Subcutaneous abdominal adipose tissue (tissue), 5 donors: Measurements from ENCODE around the gene TPST2.

Experiments
- H3K27ac ChIP-seq: one replicate; pipeline ENCODE4 v1.7.0; 2013; ENCODE audit warnings: low read depth, mild to moderate bottlenecking, inconsistent platforms, low read length, moderate library complexity
- H3K27me3 ChIP-seq, 5 donors: one replicate each; pipeline ENCODE4 v1.7.0; 2013; ENCODE audit warnings: low read length in 5 of 5, inconsistent platforms in 1 of 5; ENCODE audit not compliant: control insufficient read depth in 5 of 5, insufficient read depth in 4 of 5
- H3K36me3 ChIP-seq, 5 donors: one replicate each; pipeline ENCODE4 v1.7.0; 2013; ENCODE audit warnings: low read length in 5 of 5; ENCODE audit not compliant: control insufficient read depth in 5 of 5, insufficient read depth in 5 of 5
- H3K4me1 ChIP-seq, 5 donors: one replicate each; pipeline ENCODE4 v1.7.0; 2013; ENCODE audit warnings: low read length in 5 of 5, mild to moderate bottlenecking in 3 of 5, moderate library complexity in 1 of 5; ENCODE audit not compliant: control insufficient read depth in 5 of 5, insufficient read depth in 5 of 5
- H3K4me3 ChIP-seq, 5 donors: one replicate each; pipeline ENCODE4 v1.7.0; 2013; ENCODE audit warnings: low read length in 5 of 5, low read depth in 1 of 5
- H3K9ac ChIP-seq, 5 donors: one replicate each; pipeline ENCODE4 v1.7.0; 2013; ENCODE audit warnings: low read length in 5 of 5, mild to moderate bottlenecking in 4 of 5, moderate library complexity in 3 of 5
- H3K9me3 ChIP-seq, 5 donors: one replicate each; pipeline ENCODE4 v1.7.0; 2013; ENCODE audit warnings: low read length in 5 of 5; ENCODE audit not compliant: control insufficient read depth in 5 of 5
- donor health status: healthy.
- donor health status: healthy.
- donor health status: healthy.
- donor health status: healthy.
- donor health status: healthy.

TPST2 gene

DNA sequence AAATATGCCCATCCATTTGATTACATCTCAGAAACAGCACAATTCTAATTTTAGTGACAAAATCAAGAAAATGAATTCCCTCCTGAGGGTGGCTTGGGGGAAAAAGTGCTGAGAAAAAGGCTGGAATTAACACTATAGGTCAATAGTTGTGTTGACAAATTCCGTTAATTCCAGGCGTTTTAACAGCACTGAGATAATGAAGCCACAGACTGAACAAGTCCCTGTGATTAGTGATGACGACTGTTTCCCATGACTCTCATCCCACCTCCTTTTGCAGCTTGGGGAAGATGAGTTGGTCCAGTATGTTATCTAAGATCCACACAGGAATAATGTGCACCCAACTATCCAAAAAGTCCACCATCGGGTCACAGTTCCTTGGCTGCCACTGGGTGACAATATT lies 93.5 kb downstream of the TPST2 start:
- Histone ChIP-seq H3K9ac (no peak overlapping the region), H3K4me3 (no peak overlapping the region), H3K4me1 (no peaks in the 10 kb centered on the region), H3K27ac (no peak overlapping the region), H3K9me3 (no peaks in the 10 kb centered on the region), H3K27me3 (no peaks in the 10 kb centered on the region), H3K36me3 (peaks cover 32 to 96% (median 78%) of the 10 kb centered on the region in 5 donors)

- peaks cover 35 to 97% (median 80%) of the 10 kb centered on the region in 5 donors for H3K36me3 ChIP-seq
- H3K4me3 ChIP-seq, result no peak overlapping the region
- no peaks in the 10 kb centered on the region for H3K27me3 ChIP-seq
- H3K9ac ChIP-seq, result no peak overlapping the region
- H3K9me3 ChIP-seq, result no peaks in the 10 kb centered on the region
- H3K4me1 ChIP-seq, result no peaks in the 10 kb centered on the region
- no peak overlapping the region for H3K27ac ChIP-seq
Measured at GRCh38 chr22:26494506-26494905, 95.4 kb downstream of the TPST2 start.

DNA sequence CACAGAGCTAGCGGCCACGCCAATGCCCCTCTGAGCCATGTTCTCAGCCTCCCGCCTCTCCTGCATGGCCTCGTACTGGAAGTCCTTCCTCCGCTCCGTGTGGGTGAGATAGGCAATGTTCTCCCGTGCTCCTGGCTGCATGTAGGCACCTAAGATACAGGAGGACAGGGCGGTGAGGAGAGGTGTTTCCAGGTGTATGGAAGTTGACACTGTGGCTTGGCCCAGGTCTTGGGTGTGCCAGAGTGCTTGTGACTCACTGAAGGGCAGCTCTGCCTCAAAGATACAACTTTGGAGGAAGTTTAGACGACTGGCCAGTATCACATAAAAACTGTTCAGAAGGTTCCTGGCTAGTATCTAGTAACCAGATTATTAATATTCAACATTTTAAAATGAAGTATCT lies 97.7 kb downstream of the TPST2 start:
- Histone ChIP-seq H3K27ac (no peak overlapping the region), H3K9me3 (no peaks in the 10 kb centered on the region), H3K36me3 (peaks cover 45 to 96% (median 88%) of the 10 kb centered on the region in 5 donors), H3K9ac (no peak overlapping the region), H3K4me3 (no peak overlapping the region), H3K4me1 (no peaks in the 10 kb centered on the region), H3K27me3 (no peaks in the 10 kb centered on the region)

DNA sequence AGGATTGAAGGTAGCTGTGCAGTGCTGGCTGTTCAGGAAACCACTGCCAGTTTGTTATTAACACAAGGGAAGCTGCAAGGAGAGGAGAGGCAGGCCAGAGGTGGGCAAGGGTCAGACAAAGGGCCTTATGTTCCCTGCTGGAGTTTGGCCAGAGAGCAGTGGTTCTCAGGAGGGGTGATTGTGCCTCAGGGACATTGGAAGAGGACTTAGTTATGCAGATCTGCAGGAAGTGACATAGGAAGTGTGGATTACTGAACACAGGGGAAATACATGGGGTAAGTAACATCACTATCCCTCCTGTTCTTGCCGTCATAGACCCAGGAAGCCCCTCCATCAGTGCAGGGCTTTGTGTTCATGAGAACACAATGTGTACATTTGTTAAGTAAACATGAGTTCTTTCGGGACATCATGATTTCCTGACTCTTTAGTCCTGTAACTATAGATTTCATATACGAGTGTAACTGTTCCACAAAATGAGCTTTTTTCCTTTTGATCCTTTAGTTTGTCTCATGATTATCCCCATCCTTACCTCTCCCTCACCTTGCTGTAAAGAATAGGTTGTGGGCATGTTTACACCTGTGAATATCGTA lies 100.4 kb downstream of the TPST2 start:
- Histone ChIP-seq H3K27me3 (no peaks in the 10 kb centered on the region), H3K4me1 (peaks cover 3 to 12% (median 7%) of the 10 kb centered on the region in 5 donors), H3K9me3 (no peaks in the 10 kb centered on the region), H3K9ac (no peak overlapping the region), H3K4me3 (no peak overlapping the region), H3K27ac (no peak overlapping the region), H3K36me3 (peaks cover 35 to 78% (median 66%) of the 10 kb centered on the region in 5 donors)

DNA sequence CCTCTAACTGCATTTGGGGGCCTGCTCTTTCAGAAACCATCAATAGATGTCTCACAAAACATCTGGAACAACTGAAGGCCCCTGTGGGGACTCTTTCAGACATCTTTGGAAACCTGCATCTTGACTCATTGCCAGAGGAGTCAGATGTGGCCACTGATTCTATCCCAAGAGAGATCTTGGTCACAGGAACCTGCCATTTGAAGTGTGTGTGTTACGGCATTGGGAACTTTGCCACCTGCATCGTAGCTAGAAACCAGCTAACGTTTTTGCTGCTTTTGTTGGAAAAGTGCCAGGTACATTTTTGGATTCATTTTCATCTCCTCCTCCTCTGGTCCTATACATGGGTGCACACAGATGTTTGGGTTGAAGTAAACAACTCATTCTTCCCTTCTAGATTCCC lies 101.9 kb downstream of the TPST2 start:
- peaks cover 27 to 62% (median 51%) of the 10 kb centered on the region in 5 donors for H3K36me3 ChIP-seq
- no peak overlapping the region for H3K9ac ChIP-seq
- H3K4me3 ChIP-seq, result no peak overlapping the region
- peaks cover 6 to 21% (median 17%) of the 10 kb centered on the region in 5 donors for H3K4me1 ChIP-seq
- no peaks in the 10 kb centered on the region for H3K27me3 ChIP-seq
- H3K27ac ChIP-seq, result no peak overlapping the region
- no peaks in the 10 kb centered on the region for H3K9me3 ChIP-seq

DNA sequence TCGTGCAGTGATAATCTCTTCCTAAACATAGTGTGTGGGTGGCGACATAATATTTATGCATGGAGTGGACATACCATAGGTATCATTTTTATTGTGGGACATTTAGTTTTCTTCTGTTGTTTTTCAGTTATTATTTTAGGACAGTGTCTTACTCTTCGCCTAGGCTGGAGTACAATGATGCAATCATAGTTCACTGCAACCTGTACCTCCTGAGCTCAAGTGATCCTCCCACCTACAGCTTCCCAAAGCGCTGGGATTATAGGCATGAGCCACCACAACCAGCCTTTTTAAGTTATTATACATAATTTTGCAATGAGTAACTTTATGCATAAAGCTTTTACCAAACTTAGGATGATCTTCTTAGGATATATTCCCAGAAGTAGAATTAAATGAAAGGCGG lies 103.5 kb downstream of the TPST2 start:
- no peak overlapping the region for H3K27ac ChIP-seq

GRCh38 chr22:26485806-26486390 lies 104.0 kb downstream of the TPST2 start:
- Histone ChIP-seq H3K9me3 (no peaks in the 10 kb centered on the region), H3K27ac (no peak overlapping the region), H3K4me1 (peaks cover 9 to 42% (median 34%) of the 10 kb centered on the region in 5 donors), H3K4me3 (no peak overlapping the region), H3K9ac (no peak overlapping the region), H3K27me3 (no peaks in the 10 kb centered on the region), H3K36me3 (peaks cover 19 to 43% (median 35%) of the 10 kb centered on the region in 5 donors)

More for the DNA sequence above, 103.5 kb downstream of the TPST2 start:
- Histone ChIP-seq H3K4me3 (no peak overlapping the region), H3K9ac (no peak overlapping the region), H3K9me3 (no peaks in the 10 kb centered on the region), H3K36me3 (peaks cover 24 to 46% (median 39%) of the 10 kb centered on the region in 5 donors), H3K4me1 (peaks cover 9 to 37% (median 32%) of the 10 kb centered on the region in 5 donors), H3K27me3 (no peaks in the 10 kb centered on the region)

DNA sequence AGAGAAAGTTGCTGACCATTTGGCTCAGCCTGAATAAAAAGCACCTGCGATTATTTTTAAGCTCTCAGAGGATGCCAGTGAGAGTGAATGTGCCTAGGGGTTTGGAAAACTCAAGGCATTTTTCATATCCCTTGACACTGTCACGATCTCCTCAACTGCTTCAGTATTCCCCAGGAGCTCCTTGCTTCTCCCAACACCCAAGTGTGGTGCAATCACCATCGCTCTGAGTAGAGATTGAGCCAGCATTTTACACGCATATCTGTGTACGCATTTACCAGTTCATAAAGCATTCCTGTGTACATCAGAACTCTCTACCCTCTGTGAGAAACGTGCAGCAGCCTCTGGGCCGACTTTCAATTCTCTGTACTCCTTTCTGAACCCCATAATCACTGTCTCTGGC lies 104.9 kb downstream of the TPST2 start:
- Histone ChIP-seq H3K9ac (peak overlapping the region in 3 of 5 donors; percentile 59 to 98 (median 98)), H3K27ac (peak overlapping the region; percentile 31), H3K27me3 (no peaks in the 10 kb centered on the region), H3K4me1 (peaks cover 9 to 51% (median 41%) of the 10 kb centered on the region in 5 donors), H3K9me3 (no peaks in the 10 kb centered on the region), H3K4me3 (peak overlapping the region in 2 of 5 donors; percentile 26 to 95), H3K36me3 (peaks cover 15 to 41% (median 30%) of the 10 kb centered on the region in 5 donors)

GRCh38 chr22:26484360-26484706 lies 105.6 kb downstream of the TPST2 start:
- Histone ChIP-seq H3K27me3 (no peaks in the 10 kb centered on the region), H3K9me3 (no peaks in the 10 kb centered on the region), H3K4me1 (peaks cover 9 to 57% (median 48%) of the 10 kb centered on the region in 5 donors), H3K36me3 (peaks cover 9 to 34% (median 24%) of the 10 kb centered on the region in 5 donors), H3K9ac (peak overlapping the region; percentile 57 to 98 (median 95)), H3K27ac (peak overlapping the region; percentile 83), H3K4me3 (peak overlapping the region; percentile 90 to 99 (median 95))
